Heart left ventricle (tissue), 16 donors: ENCODE data around the gene NLGN4X. TPM values are rescaled to one million over a fixed set of nuclear protein-coding genes. Genes with fewer than 3 reads are reported as not detected.

Source experiments
- ATAC-seq, 4 donors: fragments of 200-7000 bp; cut with Tn5 transposase; one replicate each; pipeline ENCODE4 v1.9.1; 2020 to 2022; ENCODE audit warnings: moderate library complexity in 4 of 4, mild to moderate bottlenecking in 3 of 4, moderate number of reproducible peaks in 1 of 4
- DNase-seq, 5 donors: peaks; one replicate each; pipeline ENCODE4 v3.0.0-alpha.2; 2020
- H3K27ac ChIP-seq, 12 donors: fragments of 200-600 bp; sonication (generic) in 4 of 12; one replicate each; pipeline versions ENCODE4 v1.5.0 to v1.8.0; 2016 to 2022; ENCODE audit warnings: mild to moderate bottlenecking in 2 of 12
- H3K27me3 ChIP-seq, 9 donors: fragments of 200-600 bp; sonication (generic) in 2 of 9; one replicate each; pipeline versions ENCODE4 v1.5.1 to v1.8.0; 2016 to 2022; ENCODE audit warnings: mild to moderate bottlenecking in 3 of 9
- H3K36me3 ChIP-seq, 9 donors: fragments of 200-600 bp; sonication (generic) in 2 of 9; one replicate each; pipeline versions ENCODE4 v1.5.0 to v1.8.0; 2018 to 2022; ENCODE audit warnings: mild to moderate bottlenecking in 2 of 9
- H3K4me1 ChIP-seq, 12 donors: fragments of 200-600 bp; sonication (generic) in 4 of 12; one replicate each; pipeline versions ENCODE4 v1.5.0 to v1.8.0; 2016 to 2022; ENCODE audit warnings: mild to moderate bottlenecking in 3 of 12
- H3K4me3 ChIP-seq, 12 donors: fragments of 200-600 bp; sonication (generic) in 4 of 12; one replicate each; pipeline versions ENCODE4 v1.5.0 to v1.8.0; 2017 to 2022; ENCODE audit warnings: mild to moderate bottlenecking in 9 of 12, moderate library complexity in 4 of 12
- H3K9me3 ChIP-seq, 12 donors: fragments of 200-600 bp; sonication (generic) in 4 of 12; one replicate each; pipeline versions ENCODE4 v1.5.0 to v1.8.0; 2016 to 2022; ENCODE audit warnings: mild to moderate bottlenecking in 1 of 12
- POLR2A ChIP-seq, 2 donors: fragments of 450-650 bp; IDR thresholded peaks; one replicate each; pipeline ENCODE4 v1.6.1; 2017; ENCODE audit warnings: antibody characterized with exemption in 2 of 2, mild to moderate bottlenecking in 2 of 2, moderate library complexity in 2 of 2
- WGBS, 4 donors: extraction: QIAGEN DNeasy Blood & Tissue Kit in 2 of 4; methylation state at CpG; one replicate each; pipeline versions ENCODE4 v1.1.5 to v1.1.7; 2013 to 2018; 5-methylcytosine and 5-hydroxymethylcytosine counted together
- intact Hi-C, 10 donors: fragments of 100-400 bp; cut with DNase I; formaldehyde crosslinking; loops; one replicate each; pipeline versions ENCODE4 v1.11.1 to v1.14.2; 2022
- long read RNA-seq, 3 donors: library from polyadenylated mRNA; unstranded; transcript quantifications; one replicate each; pipeline ENCODE4 v2.0.0, GENCODE V29; 2020 to 2021
- polyA plus RNA-seq, 2 donors: library from polyadenylated mRNA; stranded (reverse); fragments of 200-250 nt; gene quantifications; one replicate each; pipeline ENCODE4 v1.2.3, GENCODE V29; 2013
- total RNA-seq, 9 donors: library from RNA; depleted of rRNA in 2 of 9; stranded (reverse); fragments of >200 nt in 2 of 9; fragmentation: NEBNext Ultra II Directional in 3 of 9; extraction: Animal tissue kit (Norgen Biotek cat#: 25700) in 3 of 9; gene quantifications; one replicate each; pipeline versions ENCODE4 v1.1.0 to v1.2.4, GENCODE V29; 2016 to 2023
- TF ChIP-seq, protein P1 (sequence below), 12 donors: fragments of 200-600 bp; sonication (generic) in 4 of 12; IDR thresholded peaks; one replicate each; pipeline versions ENCODE4 v1.5.0 to v1.8.0; 2018 to 2022; ENCODE audit warnings: antibody characterized with exemption in 12 of 12, mild to moderate bottlenecking in 5 of 12
- donor health status: ischemic (EF 13 %, LVEDD 7.1; RV severe dilation, severe dysfunction).
- donor health status: healthy with polysubstance abuse.
- donor health status: DM: no; HTN: yes; CAD: no.
- donor health status: DM: no; HTN: no; CAD: no.
- donor health status: ischemic (EF 25% LVEDD 6.9; RV normal size, moderate dysfunction).
- donor health status: ischemic (EF 25% LVEDD 5.7; RV mildly dilated, moderate dysfunction).
- donor health status: healthy.
- donor health status: DM: yes; HTN: yes; CAD: no.
- donor health status: ischemic (EF 35%, LVEDD 5.7; RV mildly dilated, moderate dysfunction).
- donor health status: nonischemic (EF 11% LVEDD 7.7; RV severe dilation, severe dysfunction).
- donor health status: DM: yes; HTN: yes; CAD: no.
- donor health status: PGD.
- donor health status: ischemic (EF 29% LVEDD 5.4; RV normal size, mild dysfunction).
- donor health status: nonischemic (EF 23%, LVEDD 6.1; RV moderate dilation, normal function).

The NLGN4X gene
- 1 to 10 TPM in 8 of 9 donors, under 1 TPM in 1; 0.83 to 5.5 (median 1.4) TPM for total RNA-seq
- polyA plus RNA-seq = 1 to 10 TPM in 1 of 2 donors, under 1 TPM in 1; 0.30 to 1.2 TPM
- long read RNA-seq, donor 1, full-length matches to known transcripts = 1 of 4 reads
- long read RNA-seq, donor 1, partial matches to known transcripts = 1 of 4 reads
- long read RNA-seq, donor 1, other reads (novel, unspliced or antisense) = 2 of 4 reads
- long read RNA-seq, donor 2 = 0 reads
- long read RNA-seq, donor 3 = 0 reads

DNA sequence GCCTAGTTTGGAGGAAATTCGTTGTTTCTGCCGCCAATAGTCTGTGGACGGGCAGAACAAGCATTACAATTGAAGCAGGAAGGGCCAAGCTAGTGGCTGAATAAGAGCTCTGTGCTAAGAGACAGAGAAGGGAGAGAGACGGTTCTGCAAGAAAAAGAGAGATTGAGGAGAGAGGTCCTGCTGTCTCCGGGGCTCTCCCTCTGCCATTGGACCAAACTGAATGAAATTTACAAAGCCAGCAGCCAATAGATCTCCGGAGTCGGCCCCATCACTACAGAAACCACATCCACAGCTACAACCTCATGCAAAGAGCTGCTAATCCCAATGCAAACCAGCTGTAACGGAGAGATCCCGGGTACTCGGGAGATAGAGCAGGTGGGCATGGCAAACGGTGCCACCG is at the start of gene NLGN4X:
NLGN4X (minus strand) TSS at position 148 of the 400 bp plus-strand sequence. CDS start 77,401 bp downstream, outside the sequence.
- Histone ChIP-seq H3K27ac (no peak within 1 kb of the TSS), H3K4me3 (peak within 1 kb of the TSS in 9 of 12 donors; percentile 2 to 59 (median 48)), H3K4me1 (peaks cover 0 to 18% (median 0%) of the 10 kb centered on the region in 12 donors), H3K36me3 (no peaks in the 10 kb centered on the region), H3K27me3 (peaks cover 0 to 45% (median 0%) of the 10 kb centered on the region in 9 donors), H3K9me3 (no peaks in the 10 kb centered on the region)
- ATAC-seq (peak in 3 of 4 donors; percentile 14 to 52 (median 20)), DNase-seq (no peak)
- intact Hi-C loops = no loop called here
- TF ChIP-seq, protein P1, sequence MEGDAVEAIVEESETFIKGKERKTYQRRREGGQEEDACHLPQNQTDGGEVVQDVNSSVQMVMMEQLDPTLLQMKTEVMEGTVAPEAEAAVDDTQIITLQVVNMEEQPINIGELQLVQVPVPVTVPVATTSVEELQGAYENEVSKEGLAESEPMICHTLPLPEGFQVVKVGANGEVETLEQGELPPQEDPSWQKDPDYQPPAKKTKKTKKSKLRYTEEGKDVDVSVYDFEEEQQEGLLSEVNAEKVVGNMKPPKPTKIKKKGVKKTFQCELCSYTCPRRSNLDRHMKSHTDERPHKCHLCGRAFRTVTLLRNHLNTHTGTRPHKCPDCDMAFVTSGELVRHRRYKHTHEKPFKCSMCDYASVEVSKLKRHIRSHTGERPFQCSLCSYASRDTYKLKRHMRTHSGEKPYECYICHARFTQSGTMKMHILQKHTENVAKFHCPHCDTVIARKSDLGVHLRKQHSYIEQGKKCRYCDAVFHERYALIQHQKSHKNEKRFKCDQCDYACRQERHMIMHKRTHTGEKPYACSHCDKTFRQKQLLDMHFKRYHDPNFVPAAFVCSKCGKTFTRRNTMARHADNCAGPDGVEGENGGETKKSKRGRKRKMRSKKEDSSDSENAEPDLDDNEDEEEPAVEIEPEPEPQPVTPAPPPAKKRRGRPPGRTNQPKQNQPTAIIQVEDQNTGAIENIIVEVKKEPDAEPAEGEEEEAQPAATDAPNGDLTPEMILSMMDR (IDR thresholded peaks at IDR 0.05) = no peak
- no peak for TF ChIP-seq POLR2A (IDR thresholded peaks at IDR 0.05)
- WGBS, 4 donors = 0 to 4% (median 1%) methylated on average over 12 of the region's 12 CpGs

DNA sequence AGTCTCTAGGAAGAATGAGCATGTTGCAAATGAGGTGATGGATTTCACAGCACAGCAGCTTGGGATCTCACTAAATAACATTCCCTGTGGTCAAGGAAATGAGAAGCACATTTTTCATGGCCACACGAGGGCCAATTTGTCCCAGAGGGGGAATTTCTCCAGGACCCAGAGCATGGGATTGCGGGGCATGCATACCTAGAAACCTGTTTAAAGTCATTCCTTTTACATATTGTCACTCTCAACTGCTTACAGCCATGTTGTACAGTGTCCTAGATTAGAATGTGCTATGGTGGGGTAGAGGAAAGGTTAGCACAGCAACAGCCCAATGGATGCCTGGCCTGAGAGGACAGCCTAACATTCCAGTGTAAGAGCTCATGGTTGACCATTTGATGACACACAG is 37.4 kb upstream of the NLGN4X start:
- ATAC-seq (no peak), DNase-seq (no peak)
- Histone ChIP-seq H3K4me3 (no peak overlapping the region), H3K9me3 (peaks cover 0 to 9% (median 0%) of the 10 kb centered on the region in 12 donors), H3K36me3 (no peaks in the 10 kb centered on the region), H3K27me3 (no peaks in the 10 kb centered on the region), H3K4me1 (no peaks in the 10 kb centered on the region), H3K27ac (no peak overlapping the region)
- no peak for TF ChIP-seq POLR2A (IDR thresholded peaks at IDR 0.05)
- TF ChIP-seq, protein P1 (IDR thresholded peaks at IDR 0.05) = no peak
- intact Hi-C loops = no loop called here
- 64 to 77% (median 75%) methylated on average over 2 of the region's 2 CpGs for WGBS, 4 donors

DNA sequence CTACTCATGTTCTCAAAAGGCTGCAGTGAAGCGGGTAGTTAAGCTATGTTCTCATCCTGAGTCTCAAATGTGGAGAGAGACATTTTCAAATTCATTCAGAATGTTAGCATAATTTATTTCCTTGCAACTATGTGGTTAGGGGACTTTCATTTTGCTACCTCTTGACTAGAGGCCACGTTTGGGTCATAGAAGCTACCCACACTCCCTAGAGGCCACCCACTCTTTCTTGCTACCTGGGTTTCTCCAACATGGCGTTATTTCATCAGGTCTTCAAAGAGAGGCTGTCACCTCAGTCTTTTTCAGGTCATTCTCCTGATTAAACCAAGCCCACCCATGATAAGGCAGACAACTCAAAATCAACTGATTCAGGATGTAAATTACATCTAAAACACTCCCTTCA is 34.3 kb upstream of the NLGN4X start:
- H3K27me3 ChIP-seq = no peaks in the 10 kb centered on the region
- intact Hi-C loops = no loop called here
- 56 to 65% (median 61%) methylated on average over 3 of the region's 3 CpGs for WGBS, 4 donors
- peaks cover 0 to 10% (median 0%) of the 10 kb centered on the region in 12 donors for H3K9me3 ChIP-seq
- ATAC-seq (no peak), DNase-seq (no peak)
- no peaks in the 10 kb centered on the region for H3K36me3 ChIP-seq
- TF ChIP-seq, protein P1 (IDR thresholded peaks at IDR 0.05) = no peak
- TF ChIP-seq POLR2A (IDR thresholded peaks at IDR 0.05) = no peak
- no peaks in the 10 kb centered on the region for H3K4me1 ChIP-seq
- H3K4me3 ChIP-seq = no peak overlapping the region
- H3K27ac ChIP-seq = no peak overlapping the region

DNA sequence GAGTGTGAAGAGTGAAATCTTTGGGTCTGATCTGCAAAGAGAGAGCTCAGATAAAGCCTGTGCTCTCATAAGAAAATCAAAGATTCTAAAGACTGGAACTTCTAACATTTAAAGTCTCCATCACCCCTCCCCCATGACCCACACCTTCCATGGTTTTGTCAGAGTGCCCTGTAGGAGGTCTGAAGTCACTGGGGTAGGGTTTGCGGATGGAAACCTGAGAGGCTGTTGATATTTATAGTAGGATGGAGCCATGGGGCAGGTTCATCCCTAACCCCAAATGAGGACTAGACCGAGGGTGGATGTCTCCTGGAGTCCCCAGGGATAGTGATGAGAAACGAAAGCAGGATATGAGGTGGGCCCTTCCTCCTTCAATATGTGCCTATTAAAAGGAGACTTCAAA is 28.4 kb upstream of the NLGN4X start:
- intact Hi-C loops = no loop called here
- no peak overlapping the region for H3K4me3 ChIP-seq
- H3K27me3 ChIP-seq = no peaks in the 10 kb centered on the region
- H3K4me1 ChIP-seq = no peaks in the 10 kb centered on the region
- DNase-seq = no peak
- no peak for ATAC-seq
- no peaks in the 10 kb centered on the region for H3K36me3 ChIP-seq
- 16 to 34% (median 23%) methylated on average over 3 of the region's 3 CpGs for WGBS, 4 donors
- H3K27ac ChIP-seq = no peak overlapping the region
- peaks cover 0 to 10% (median 0%) of the 10 kb centered on the region in 12 donors for H3K9me3 ChIP-seq
- TF ChIP-seq POLR2A (IDR thresholded peaks at IDR 0.05) = no peak
- TF ChIP-seq, protein P1 (IDR thresholded peaks at IDR 0.05) = no peak
